ENCODE results near the gene ONECUT1. TPM values are rescaled to one million over a fixed set of nuclear protein-coding genes. Genes with fewer than 3 reads are reported as not detected.

The ONECUT1 gene
- polyA plus RNA-seq, 2 of the 4 experiments (the other 2 are of a cell fraction): 0.05 to 0.36 TPM

GRCh38 chr15:52803108-52803466, 13.0 kb upstream of the ONECUT1 start:
- Histone ChIP-seq H3K4me2 (no peak overlapping the region), H3K9me3 (no peaks in the 10 kb centered on the region), H3K27ac (no peak overlapping the region), H3K4me3 (no peak overlapping the region), H3K4me1 (no peaks in the 10 kb centered on the region)
- ATAC-seq: no peak
- ChIA-PET POLR2A (no interaction called here), CTCF (interaction anchor here (1.3 kb wide), 1 partner anchor 10 kb away, joined by 5 read pairs; no protein-coding TSS in a partner anchor)
- 61% methylated on average over 8 of the region's 8 CpGs for WGBS (ENCODE audit: missing lambda C conversion rate)
- TF ChIP-seq JUN (IDR thresholded peaks at IDR 0.05): no peak
- DNase-seq (ENCODE audit: low read depth in 1 of 2, low spot score in 1 of 2): no peak
- FAIRE-seq: no peak

DNA sequence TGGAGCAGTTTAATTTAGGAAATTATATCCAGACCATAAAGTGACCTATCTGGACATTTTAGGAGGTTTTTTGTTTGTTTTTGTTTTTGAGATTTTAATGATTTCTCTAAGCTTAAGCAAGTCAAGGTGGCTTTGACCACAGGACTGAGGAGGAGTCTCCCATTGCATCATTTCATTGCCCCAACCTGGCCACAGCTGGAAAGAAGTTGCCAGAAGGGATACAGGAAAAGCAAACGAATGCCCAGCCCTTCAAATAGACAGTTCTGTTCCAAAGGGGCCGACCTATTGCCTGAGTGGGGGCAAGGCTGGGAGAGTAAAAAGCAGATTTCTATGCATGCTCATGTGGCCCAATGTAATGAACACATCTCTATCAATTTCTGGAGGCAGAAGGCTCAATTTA, 12.0 kb upstream of the ONECUT1 start:
- CTCF ChIA-PET: interaction anchor here (0.6 to 1.4 kb wide), 3 partner anchors 9 to 25 kb away, joined by 3 to 6 read pairs (median 5); no protein-coding TSS in a partner anchor
- FAIRE-seq: no peak

DNA sequence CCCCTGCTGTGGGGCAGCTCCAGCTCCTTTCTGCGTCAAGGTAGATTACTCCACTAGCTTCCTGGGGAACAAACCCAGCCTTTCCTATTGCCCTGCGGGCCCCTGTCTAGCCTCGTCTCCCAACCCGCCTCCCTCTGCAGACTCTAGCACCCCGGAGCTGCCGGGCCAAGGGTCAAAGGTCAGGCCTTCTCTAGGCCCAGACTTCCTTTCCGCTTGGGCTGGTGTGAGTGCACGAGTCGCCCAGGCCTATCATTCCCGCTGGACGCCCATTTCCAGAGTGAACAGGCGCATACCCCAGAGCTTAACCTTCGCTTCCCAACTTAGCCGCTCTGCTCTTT, 11.6 kb upstream of the ONECUT1 start:
- ChIA-PET POLR2A (no interaction called here), CTCF (interaction anchor here (0.6 to 1.4 kb wide), 5 partner anchors 8 to 26 kb away, joined by 3 to 6 read pairs (median 4); partner anchors contain the start of gene ONECUT1)
- no peak for FAIRE-seq
- DNase-seq (ENCODE audit: low read depth in 1 of 2, low spot score in 1 of 2): no peak
- H3K4me2 ChIP-seq: no peak overlapping the region
- no peak for ATAC-seq
- TF ChIP-seq, protein P1, sequence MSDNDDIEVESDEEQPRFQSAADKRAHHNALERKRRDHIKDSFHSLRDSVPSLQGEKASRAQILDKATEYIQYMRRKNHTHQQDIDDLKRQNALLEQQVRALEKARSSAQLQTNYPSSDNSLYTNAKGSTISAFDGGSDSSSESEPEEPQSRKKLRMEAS (IDR thresholded peaks at IDR 0.05): no peak
- TF ChIP-seq HOXB5 (CRISPR knock-in tag; IDR thresholded peaks at IDR 0.05) (no peak), CBX2 (IDR thresholded peaks at IDR 0.05; ENCODE audit: borderline replicate concordance, low read depth) (no peak), HOXB13 (CRISPR knock-in tag; IDR thresholded peaks at IDR 0.05; ENCODE audit: low read depth) (no peak), HMGXB4 (CRISPR knock-in tag; IDR thresholded peaks at IDR 0.05; ENCODE audit: borderline replicate concordance) (no peak), BHLHE40 (IDR thresholded peaks at IDR 0.05; ENCODE audit: low read depth, low read length) (no peak), ZC3H11A (IDR thresholded peaks at IDR 0.05) (no peak)
- TF ChIP-seq, protein P2, sequence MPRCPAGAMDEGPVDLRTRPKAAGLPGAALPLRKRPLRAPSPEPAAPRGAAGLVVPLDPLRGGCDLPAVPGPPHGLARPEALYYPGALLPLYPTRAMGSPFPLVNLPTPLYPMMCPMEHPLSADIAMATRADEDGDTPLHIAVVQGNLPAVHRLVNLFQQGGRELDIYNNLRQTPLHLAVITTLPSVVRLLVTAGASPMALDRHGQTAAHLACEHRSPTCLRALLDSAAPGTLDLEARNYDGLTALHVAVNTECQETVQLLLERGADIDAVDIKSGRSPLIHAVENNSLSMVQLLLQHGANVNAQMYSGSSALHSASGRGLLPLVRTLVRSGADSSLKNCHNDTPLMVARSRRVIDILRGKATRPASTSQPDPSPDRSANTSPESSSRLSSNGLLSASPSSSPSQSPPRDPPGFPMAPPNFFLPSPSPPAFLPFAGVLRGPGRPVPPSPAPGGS (IDR thresholded peaks at IDR 0.05): no peak
- no peak overlapping the region for H3K27ac ChIP-seq
- H3K9me3 ChIP-seq: no peaks in the 10 kb centered on the region
- 85% methylated on average over 14 of the region's 14 CpGs for WGBS (ENCODE audit: missing lambda C conversion rate)
- H3K4me1 ChIP-seq: no peaks in the 10 kb centered on the region
- H3K4me3 ChIP-seq: no peak overlapping the region

More for the DNA sequence above, 12.0 kb upstream of the ONECUT1 start:
- Histone ChIP-seq H3K4me3 (no peak overlapping the region), H3K27ac (no peak overlapping the region), H3K4me1 (no peaks in the 10 kb centered on the region), H3K4me2 (no peak overlapping the region), H3K9me3 (no peaks in the 10 kb centered on the region)
- ATAC-seq (no peak), DNase-seq (ENCODE audit: low read depth in 1 of 2, low spot score in 1 of 2) (no peak)
- POLR2A ChIA-PET: no interaction called here
- no peak for TF ChIP-seq ZC3H11A (IDR thresholded peaks at IDR 0.05)
- no peak for TF ChIP-seq TFCP2L1 (CRISPR knock-in tag; IDR thresholded peaks at IDR 0.05)
- 21% methylated on average over 2 of the region's 2 CpGs for WGBS (ENCODE audit: missing lambda C conversion rate)

DNA sequence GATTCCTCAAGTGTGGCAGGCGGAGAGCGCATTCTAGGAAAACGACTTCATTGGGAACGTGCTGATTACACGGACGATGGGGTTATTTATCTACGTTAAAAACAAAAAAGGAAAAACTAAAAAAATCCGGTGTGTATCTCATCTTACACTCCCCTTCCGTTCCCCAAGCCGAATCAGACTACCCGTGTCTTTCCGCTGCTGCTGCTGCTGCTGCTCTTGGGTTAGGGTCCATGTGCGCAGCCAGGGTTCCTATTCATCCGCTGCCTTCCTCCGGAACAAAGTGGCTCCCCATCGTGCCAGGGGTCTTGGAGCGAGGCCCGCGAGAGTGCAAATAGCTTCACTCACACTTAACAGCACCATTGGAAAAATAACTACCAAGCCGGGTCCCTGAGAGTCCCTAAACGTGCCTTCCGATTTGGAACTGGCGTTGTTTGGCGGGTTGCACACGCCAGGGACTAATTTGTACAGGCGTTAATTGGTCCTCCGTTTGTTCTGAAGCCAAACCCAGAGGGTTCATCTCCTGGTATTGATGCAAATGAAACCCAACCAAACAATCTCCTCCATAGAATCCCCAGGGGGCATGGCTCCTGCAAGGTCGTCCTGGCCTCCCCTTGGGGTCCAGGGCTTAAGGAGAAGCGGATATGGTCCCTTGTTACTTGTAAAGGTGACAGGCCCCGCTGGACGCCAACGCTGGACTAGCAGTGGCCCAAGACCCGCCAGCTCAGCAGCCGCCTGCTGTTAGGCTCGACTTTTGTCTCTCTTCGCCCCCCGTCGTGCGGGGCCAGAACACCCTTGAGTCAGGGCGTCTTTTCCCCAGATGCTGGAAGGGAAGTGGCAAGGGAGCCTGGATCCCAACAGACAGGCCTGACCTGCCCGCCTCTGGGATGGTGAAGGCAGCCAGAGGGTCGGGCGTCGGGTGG, 11.0 kb upstream of the ONECUT1 start:
- WGBS (ENCODE audit: missing lambda C conversion rate): 79% methylated on average over 44 of the region's 44 CpGs
- CTCF ChIA-PET: interaction anchor here (0.6 to 1.4 kb wide), 4 partner anchors 11 to 26 kb away, joined by 3 to 6 read pairs (median 4); partner anchors contain the start of gene ONECUT1
- DNase-seq (ENCODE audit: low read depth in 1 of 2, low spot score in 1 of 2) (no peak), FAIRE-seq (no peak), ATAC-seq (no peak)
- TF ChIP-seq CHD4 (IDR thresholded peaks at IDR 0.05; ENCODE audit: borderline replicate concordance): no peak
- TF ChIP-seq ESRRA (IDR thresholded peaks at IDR 0.05; ENCODE audit: borderline replicate concordance, low read length): no peak
- no peak for TF ChIP-seq MAFK (IDR thresholded peaks at IDR 0.05; ENCODE audit: partially characterized antibody)
- no peak for TF ChIP-seq POLR2AphosphoS2 (conservative IDR thresholded peaks at IDR 0.05; ENCODE audit: low read length)
- no peak for TF ChIP-seq MYC (IDR thresholded peaks at IDR 0.05; ENCODE audit: borderline replicate concordance, low read length)
- TF ChIP-seq HOXB5 (CRISPR knock-in tag; IDR thresholded peaks at IDR 0.05): no peak
- no peak for TF ChIP-seq FOSL2 (IDR thresholded peaks at IDR 0.05)
- no peak for TF ChIP-seq FOSL2 (CRISPR knock-in tag; IDR thresholded peaks at IDR 0.05)
- TF ChIP-seq NPAS2 (CRISPR knock-in tag; IDR thresholded peaks at IDR 0.05; ENCODE audit: borderline replicate concordance): no peak
- Histone ChIP-seq H3K4me3 (no peak overlapping the region), H3K27ac (no peak overlapping the region), H3K4me2 (no peak overlapping the region), H3K4me1 (no peaks in the 10 kb centered on the region), H3K9me3 (no peaks in the 10 kb centered on the region)
- POLR2A ChIA-PET: no interaction called here
